WTC11 (cell line): ENCODE measurements around the gene EME1.

Source experiments
- SP1 ChIP-seq: sonication (generic); formaldehyde crosslinking; conservative IDR thresholded peaks from 2 replicates; pipeline ENCODE4 v1.8.1; 2022; ENCODE audit warnings: missing genetic modification reagents
- ZNF219 ChIP-seq: sonication (generic); formaldehyde crosslinking; IDR thresholded peaks from 2 replicates; pipeline ENCODE4 v1.8.0; 2023; ENCODE audit warnings: missing genetic modification reagents, mild to moderate bottlenecking, borderline replicate concordance
- TF ChIP-seq, protein P1 (sequence below): fragments of 200-600 bp; IDR thresholded peaks from 2 replicates; pipeline ENCODE4 v1.8.0; 2022; ENCODE audit warnings: antibody characterized with exemption

DNA sequence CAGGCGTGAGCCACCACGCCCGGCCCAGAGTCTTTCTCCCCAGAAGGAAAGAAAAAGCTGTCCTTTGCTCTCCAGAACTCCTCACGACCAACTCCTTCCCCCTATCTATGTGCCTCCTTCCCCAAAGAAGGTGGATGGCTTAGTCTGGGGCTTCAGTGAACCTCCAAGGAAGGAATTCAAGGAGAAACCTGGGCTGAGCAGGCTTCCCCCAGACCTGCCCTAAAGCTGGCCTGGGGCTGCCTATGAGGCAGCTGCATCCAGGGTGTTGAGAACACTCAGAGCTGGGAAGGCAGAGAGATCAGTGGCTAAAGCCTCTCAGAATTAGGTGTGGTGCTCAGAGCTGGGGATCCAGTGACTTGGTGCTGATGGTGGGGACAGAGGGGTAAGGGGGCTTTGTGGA is 56.8 kb downstream of the EME1 start:
- TF ChIP-seq, protein P1, sequence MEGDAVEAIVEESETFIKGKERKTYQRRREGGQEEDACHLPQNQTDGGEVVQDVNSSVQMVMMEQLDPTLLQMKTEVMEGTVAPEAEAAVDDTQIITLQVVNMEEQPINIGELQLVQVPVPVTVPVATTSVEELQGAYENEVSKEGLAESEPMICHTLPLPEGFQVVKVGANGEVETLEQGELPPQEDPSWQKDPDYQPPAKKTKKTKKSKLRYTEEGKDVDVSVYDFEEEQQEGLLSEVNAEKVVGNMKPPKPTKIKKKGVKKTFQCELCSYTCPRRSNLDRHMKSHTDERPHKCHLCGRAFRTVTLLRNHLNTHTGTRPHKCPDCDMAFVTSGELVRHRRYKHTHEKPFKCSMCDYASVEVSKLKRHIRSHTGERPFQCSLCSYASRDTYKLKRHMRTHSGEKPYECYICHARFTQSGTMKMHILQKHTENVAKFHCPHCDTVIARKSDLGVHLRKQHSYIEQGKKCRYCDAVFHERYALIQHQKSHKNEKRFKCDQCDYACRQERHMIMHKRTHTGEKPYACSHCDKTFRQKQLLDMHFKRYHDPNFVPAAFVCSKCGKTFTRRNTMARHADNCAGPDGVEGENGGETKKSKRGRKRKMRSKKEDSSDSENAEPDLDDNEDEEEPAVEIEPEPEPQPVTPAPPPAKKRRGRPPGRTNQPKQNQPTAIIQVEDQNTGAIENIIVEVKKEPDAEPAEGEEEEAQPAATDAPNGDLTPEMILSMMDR = no peak
- no peak for TF ChIP-seq ZNF219 (CRISPR knock-in tag)
- TF ChIP-seq SP1 (CRISPR knock-in tag) = no peak
